Thyroid gland (tissue), 4 donors: ENCODE data around the gene NME9. TPM values are rescaled to one million over a fixed set of nuclear protein-coding genes. Genes with fewer than 3 reads are reported as not detected.

ENCODE experiments used
- DNase-seq, 2 donors: peaks; one replicate each; pipeline ENCODE4 v3.0.0-alpha.2; 2019
- H3K27ac ChIP-seq, 3 donors: fragments of 200-600 bp; sonication (generic); 1 replicate in 2 of 3; 2 replicates in 1 of 3; pipeline ENCODE4 v1.5.1; 2016 to 2019; ENCODE audit warnings: mild to moderate bottlenecking in 1 of 3, moderate library complexity in 1 of 3
- H3K27me3 ChIP-seq: fragments of 200-600 bp; sonication (generic); one replicate; pipeline ENCODE4 v1.5.1; 2019
- H3K36me3 ChIP-seq, 2 donors: fragments of 200-600 bp; sonication (generic); one replicate each; pipeline ENCODE4 v1.5.1; 2016 to 2019
- H3K4me1 ChIP-seq, 2 donors: fragments of 200-600 bp; sonication (generic); one replicate each; pipeline ENCODE4 v1.5.1; 2017 to 2019
- H3K4me3 ChIP-seq, 3 donors: fragments of 200-600 bp; sonication (generic); replicated peaks in 1 of 3; 1 replicate in 2 of 3; 2 replicates in 1 of 3; pipeline ENCODE4 v1.5.1; 2016; ENCODE audit warnings: mild to moderate bottlenecking in 1 of 3
- H3K9me3 ChIP-seq: fragments of 200-600 bp; sonication (generic); one replicate; pipeline ENCODE4 v1.5.1; 2017
- POLR2A ChIP-seq, 2 donors: fragments of 450-650 bp; IDR thresholded peaks; one replicate each; pipeline ENCODE4 v1.6.1; 2017; ENCODE audit warnings: antibody characterized with exemption in 2 of 2, mild to moderate bottlenecking in 2 of 2, moderate library complexity in 1 of 2
- WGBS, 2 donors: methylation state at CpG; one replicate each; pipeline ENCODE4 v1.1.5; 2017; 5-methylcytosine and 5-hydroxymethylcytosine counted together
- intact Hi-C: fragments of 100-400 bp; cut with DNase I; formaldehyde crosslinking; loops from one replicate; pipeline ENCODE4 v1.15.1; 2023
- total RNA-seq, 4 donors: library from RNA; depleted of rRNA; stranded (reverse); fragments of >200 nt; gene quantifications; one replicate each; pipeline ENCODE4 v1.2.3, GENCODE V29; 2016
- TF ChIP-seq, protein P1 (sequence below), 6 experiments: fragments of 200-600 bp in 3 of 6; fragments of 450-650 bp in 3 of 6; sonication (generic) in 3 of 6; IDR thresholded peaks; one replicate each; pipeline ENCODE4 v1.5.1; 2016 to 2019; ENCODE audit warnings: antibody characterized with exemption in 6 of 6, mild to moderate bottlenecking in 2 of 6, inconsistent platforms in 1 of 6, moderate library complexity in 1 of 6

NME9 gene
- total RNA-seq, 4 donors from 2014 or later = 1.3 to 2.7 (median 2.6) TPM; not detected in 1

DNA sequence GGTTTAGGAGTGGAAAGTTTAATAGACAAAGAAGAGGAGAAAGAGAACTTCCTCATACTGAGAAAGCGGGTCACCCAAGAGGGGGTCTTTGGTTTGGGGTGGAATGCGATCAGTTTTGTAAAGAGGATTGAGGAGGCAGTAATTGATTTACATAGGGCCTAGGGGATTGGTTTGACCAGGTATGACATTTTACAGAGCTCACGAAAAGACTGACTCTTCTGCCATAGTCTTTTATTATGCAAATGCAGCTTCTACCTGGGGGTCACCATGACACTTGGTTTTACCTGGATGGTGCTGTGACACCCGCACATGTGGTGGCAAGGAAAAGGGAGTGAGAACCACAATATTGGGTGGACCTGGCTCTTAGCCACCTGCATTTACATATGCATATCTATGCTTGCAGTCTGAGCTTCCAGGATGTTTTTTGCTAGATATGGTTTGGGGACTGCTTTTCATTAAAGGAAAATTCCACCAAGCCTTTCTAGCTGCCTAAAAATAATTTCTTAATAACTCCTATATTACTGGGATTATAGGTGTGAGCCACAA, 6.9 kb upstream of the NME9 start:
- intact Hi-C loops = loop anchor here (10.0 kb wide), 1 partner anchor 68 kb away; no protein-coding TSS in a partner anchor
- Histone ChIP-seq H3K27ac (no peak overlapping the region), H3K36me3 (no peaks in the 10 kb centered on the region), H3K9me3 (no peaks in the 10 kb centered on the region), H3K27me3 (no peaks in the 10 kb centered on the region), H3K4me1 (no peaks in the 10 kb centered on the region), H3K4me3 (no peak overlapping the region)
- TF ChIP-seq POLR2A (IDR thresholded peaks at IDR 0.05) = no peak
- TF ChIP-seq, protein P1, sequence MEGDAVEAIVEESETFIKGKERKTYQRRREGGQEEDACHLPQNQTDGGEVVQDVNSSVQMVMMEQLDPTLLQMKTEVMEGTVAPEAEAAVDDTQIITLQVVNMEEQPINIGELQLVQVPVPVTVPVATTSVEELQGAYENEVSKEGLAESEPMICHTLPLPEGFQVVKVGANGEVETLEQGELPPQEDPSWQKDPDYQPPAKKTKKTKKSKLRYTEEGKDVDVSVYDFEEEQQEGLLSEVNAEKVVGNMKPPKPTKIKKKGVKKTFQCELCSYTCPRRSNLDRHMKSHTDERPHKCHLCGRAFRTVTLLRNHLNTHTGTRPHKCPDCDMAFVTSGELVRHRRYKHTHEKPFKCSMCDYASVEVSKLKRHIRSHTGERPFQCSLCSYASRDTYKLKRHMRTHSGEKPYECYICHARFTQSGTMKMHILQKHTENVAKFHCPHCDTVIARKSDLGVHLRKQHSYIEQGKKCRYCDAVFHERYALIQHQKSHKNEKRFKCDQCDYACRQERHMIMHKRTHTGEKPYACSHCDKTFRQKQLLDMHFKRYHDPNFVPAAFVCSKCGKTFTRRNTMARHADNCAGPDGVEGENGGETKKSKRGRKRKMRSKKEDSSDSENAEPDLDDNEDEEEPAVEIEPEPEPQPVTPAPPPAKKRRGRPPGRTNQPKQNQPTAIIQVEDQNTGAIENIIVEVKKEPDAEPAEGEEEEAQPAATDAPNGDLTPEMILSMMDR (IDR thresholded peaks at IDR 0.05) = no peak
- 95 to 98% methylated on average over 4 of the region's 4 CpGs for WGBS, 2 donors
- DNase-seq = no peak

DNA sequence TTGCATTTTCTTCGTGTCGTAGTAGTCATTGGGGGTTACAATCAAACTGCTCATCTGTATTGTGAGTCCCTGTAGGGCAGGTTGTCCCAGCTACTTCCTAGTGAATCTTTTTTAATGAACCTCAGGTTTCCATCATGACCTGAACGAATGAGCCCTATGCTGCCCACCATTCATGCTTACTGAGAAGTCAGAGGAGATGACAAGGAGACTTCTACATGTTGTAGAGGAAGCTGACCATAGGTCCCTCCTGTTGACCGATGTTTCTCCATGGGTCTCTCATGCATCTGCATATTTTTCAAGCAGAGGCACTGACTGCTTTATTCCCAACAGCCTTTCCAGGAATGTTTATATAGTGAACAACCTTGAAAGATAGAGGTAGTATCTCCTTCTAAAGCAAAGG, 5.0 kb upstream of the NME9 start:
- intact Hi-C loops = loop anchor here (10.0 kb wide), 1 partner anchor 70 kb away; no protein-coding TSS in a partner anchor
- no peak overlapping the region for H3K4me3 ChIP-seq
- H3K36me3 ChIP-seq = no peaks in the 10 kb centered on the region
- H3K27ac ChIP-seq = no peak overlapping the region
- TF ChIP-seq, protein P1 (IDR thresholded peaks at IDR 0.05) = no peak
- no peak for TF ChIP-seq POLR2A (IDR thresholded peaks at IDR 0.05)
- 91% methylated on average over 4 of the region's 4 CpGs for WGBS, 2 donors
- no peaks in the 10 kb centered on the region for H3K4me1 ChIP-seq
- H3K9me3 ChIP-seq = no peaks in the 10 kb centered on the region
- DNase-seq = no peak
- no peaks in the 10 kb centered on the region for H3K27me3 ChIP-seq

DNA sequence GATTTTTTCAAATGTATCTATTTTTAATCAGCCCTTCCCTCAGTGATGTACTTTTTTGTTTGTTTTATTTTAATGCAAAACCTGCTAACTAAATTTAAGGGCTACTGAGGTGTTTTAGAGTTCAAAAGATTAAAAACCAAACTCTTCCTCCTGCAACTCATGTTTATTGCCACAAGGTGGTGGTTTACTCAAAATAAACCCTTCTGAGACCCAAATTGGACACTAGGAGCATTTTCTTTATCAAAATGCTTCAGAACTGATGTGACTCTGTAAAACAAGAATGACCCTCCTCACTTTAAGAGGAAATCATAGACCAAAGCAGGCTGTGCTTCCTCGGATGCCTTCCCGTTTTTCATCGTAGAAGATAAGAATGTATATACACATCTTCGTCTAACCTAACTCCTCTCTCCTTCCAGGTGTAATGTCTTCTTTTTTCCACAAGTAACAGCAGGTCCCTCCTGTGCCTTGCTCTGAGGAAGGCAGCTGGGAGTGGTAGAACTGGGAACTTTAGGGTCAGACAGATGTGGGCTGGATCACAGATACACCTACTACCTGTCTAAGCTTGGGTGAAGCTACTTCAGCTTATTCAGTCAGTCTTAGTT, 2.9 kb upstream of the NME9 start:
- Histone ChIP-seq H3K36me3 (no peaks in the 10 kb centered on the region), H3K4me3 (no peak overlapping the region), H3K27me3 (no peaks in the 10 kb centered on the region), H3K4me1 (peaks cover 0 to 9% of the 10 kb centered on the region in 2 donors), H3K9me3 (no peaks in the 10 kb centered on the region), H3K27ac (no peak overlapping the region)
- no peak for DNase-seq
- intact Hi-C loops = loop anchor here (10.0 kb wide), 1 partner anchor 72 kb away; no protein-coding TSS in a partner anchor
- WGBS, 2 donors = 47 to 50% methylated on average over 4 of the region's 4 CpGs
- no peak for TF ChIP-seq POLR2A (IDR thresholded peaks at IDR 0.05)
- TF ChIP-seq, protein P1 (IDR thresholded peaks at IDR 0.05) = peak in 5 of 6 experiments; percentile 40 to 90 (median 68)

DNA sequence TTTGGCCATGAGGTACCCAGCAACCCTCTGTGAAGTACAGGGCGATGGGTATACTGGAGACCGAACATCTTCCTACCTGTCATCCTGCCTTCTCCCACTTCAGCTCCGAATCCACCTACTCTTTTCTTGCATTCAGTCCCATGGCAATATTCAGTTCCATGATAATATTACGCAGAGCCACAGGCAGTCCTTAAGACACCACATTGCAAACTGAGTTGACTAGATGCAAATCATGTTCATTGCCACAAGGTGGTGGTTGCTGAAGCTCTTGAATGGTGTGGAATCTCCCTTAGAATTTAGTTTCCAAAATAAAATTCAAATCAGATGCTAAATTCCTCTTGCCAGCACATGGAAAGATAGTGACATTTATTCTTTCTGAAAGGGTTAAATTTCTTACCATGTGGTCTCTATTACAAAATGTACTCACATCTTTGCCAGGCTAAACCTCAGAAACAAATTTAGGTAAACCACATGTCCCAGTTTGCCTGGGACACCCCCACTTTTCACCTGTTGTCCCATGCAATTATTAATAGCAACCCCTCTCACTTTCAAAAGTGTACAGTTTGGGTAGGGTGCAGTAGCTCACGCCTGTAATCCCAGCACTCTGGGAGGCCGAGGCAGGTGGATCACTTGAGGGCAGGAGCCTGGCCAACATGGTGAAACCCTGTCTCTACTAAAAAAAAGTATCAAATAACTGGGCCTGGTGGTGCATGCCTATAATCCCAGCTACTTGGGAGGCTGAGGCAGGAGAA, 1.7 kb upstream of the NME9 start:
- H3K4me3 ChIP-seq = no peak overlapping the region
- no peak overlapping the region for H3K27ac ChIP-seq
- DNase-seq = no peak
- H3K9me3 ChIP-seq = no peaks in the 10 kb centered on the region
- TF ChIP-seq POLR2A (IDR thresholded peaks at IDR 0.05) = no peak
- TF ChIP-seq, protein P1 (IDR thresholded peaks at IDR 0.05) = no peak
- H3K4me1 ChIP-seq = peaks cover 0 to 9% of the 10 kb centered on the region in 2 donors
- H3K27me3 ChIP-seq = no peaks in the 10 kb centered on the region
- H3K36me3 ChIP-seq = no peaks in the 10 kb centered on the region
- 91 to 93% methylated on average over 6 of the region's 6 CpGs for WGBS, 2 donors
- intact Hi-C loops = loop anchor here (10.0 kb wide), 1 partner anchor 73 kb away; no protein-coding TSS in a partner anchor

DNA sequence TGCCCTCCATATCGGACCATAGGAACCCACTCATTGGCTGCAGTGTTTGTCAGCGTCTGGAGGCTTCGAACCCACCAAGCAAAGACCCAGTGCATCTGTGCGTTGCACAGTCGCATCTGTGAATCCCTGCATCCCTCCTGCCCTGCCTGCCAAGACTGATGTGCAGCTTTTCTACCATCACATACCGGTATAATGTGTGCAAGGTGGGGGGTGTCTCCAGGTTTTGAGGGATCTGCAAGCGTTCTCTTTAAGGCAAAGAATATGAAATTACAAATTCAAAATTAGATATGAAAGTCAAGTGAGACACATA, 288 bp upstream of the NME9 start:
- Histone ChIP-seq H3K4me1 (peaks cover 0 to 9% of the 10 kb centered on the region in 2 donors), H3K27ac (peak overlapping the region in 1 of 3 donors; percentile 69), H3K4me3 (peak overlapping the region in 1 of 3 donors; percentile 45), H3K36me3 (no peaks in the 10 kb centered on the region), H3K27me3 (no peaks in the 10 kb centered on the region), H3K9me3 (no peaks in the 10 kb centered on the region)
- intact Hi-C loops = loop anchor here (10.0 kb wide), 2 partner anchors 75 to 595 kb away; no protein-coding TSS in a partner anchor
- TF ChIP-seq, protein P1 (IDR thresholded peaks at IDR 0.05) = no peak
- no peak for TF ChIP-seq POLR2A (IDR thresholded peaks at IDR 0.05)
- WGBS, 2 donors = 16 to 18% methylated on average over 7 of the region's 7 CpGs
- DNase-seq = no peak
